HepG2 (cell line): ENCODE data around the gene ATG4D. TPM values are rescaled to one million over a fixed set of nuclear protein-coding genes. Genes with fewer than 3 reads are reported as not detected.

ENCODE experiments used
- AHR ChIP-seq: IDR thresholded peaks from 2 replicates; pipeline ENCODE4 v1.6.1; 2018; ENCODE audit warnings: missing genetic modification reagents, missing compliant biosample characterization
- ARID5B ChIP-seq: IDR thresholded peaks from 2 replicates; pipeline ENCODE4 v1.4.0; 2020; ENCODE audit warnings: mild to moderate bottlenecking, missing genetic modification reagents
- ATRX ChIP-seq: sonication (generic); formaldehyde crosslinking; IDR thresholded peaks from 2 replicates; pipeline ENCODE4 v1.4.0; 2020; ENCODE audit warnings: missing genetic modification reagents, borderline replicate concordance
- BHLHE40 ChIP-seq: IDR thresholded peaks from 2 replicates; pipeline ENCODE4 v1.6.1; 2011; ENCODE audit warnings: low read length, improper control_type of control experiment
- CCDC6 ChIP-seq: sonication (generic); formaldehyde crosslinking; IDR thresholded peaks from 2 replicates; pipeline ENCODE4 v1.8.1; 2022; ENCODE audit warnings: mild to moderate bottlenecking, missing genetic modification reagents, moderate library complexity
- HMGXB4 ChIP-seq, 2 experiments: sonication (generic) in 1 of 2; formaldehyde crosslinking in 1 of 2; IDR thresholded peaks; 2 replicates each; pipeline versions ENCODE4 v1.4.0 to v1.6.1; 2018 to 2020; ENCODE audit warnings: missing genetic modification reagents in 2 of 2, borderline replicate concordance in 1 of 2, low read depth in 1 of 2, mild to moderate bottlenecking in 1 of 2, missing biosample characterization in 1 of 2
- IRF1 ChIP-seq: sonication (generic); formaldehyde crosslinking; IDR thresholded peaks from 2 replicates; pipeline ENCODE4 v1.4.0; 2020; ENCODE audit warnings: low read depth, mild to moderate bottlenecking, missing genetic modification reagents
- MXD1 ChIP-seq: sonication (generic); formaldehyde crosslinking; IDR thresholded peaks from 2 replicates; pipeline ENCODE4 v1.4.0; 2020; ENCODE audit warnings: mild to moderate bottlenecking, missing genetic modification reagents
- MXI1 ChIP-seq: IDR thresholded peaks from 3 replicates; pipeline ENCODE4 v1.6.1; 2012; ENCODE audit warnings: low read depth, low read length, inconsistent platforms, borderline replicate concordance
- MYC ChIP-seq: sonication (generic); formaldehyde crosslinking; IDR thresholded peaks from 2 replicates; pipeline ENCODE4 v1.9.0; 2021; ENCODE audit warnings: missing genetic modification reagents, borderline replicate concordance
- NKX3-1 ChIP-seq: sonication (generic); formaldehyde crosslinking; IDR thresholded peaks from 2 replicates; pipeline ENCODE4 v1.5.0; 2020; ENCODE audit warnings: missing genetic modification reagents
- RNF2 ChIP-seq: fragments of 450-650 bp; conservative IDR thresholded peaks from 2 replicates; pipeline ENCODE4 v1.6.1; 2016; ENCODE audit warnings: low read depth
- TOPORS ChIP-seq: sonication (generic); formaldehyde crosslinking; IDR thresholded peaks from 2 replicates; pipeline ENCODE4 v1.8.0; 2023; ENCODE audit warnings: mild to moderate bottlenecking, missing genetic modification reagents
- XBP1 ChIP-seq: sonication (generic); formaldehyde crosslinking; IDR thresholded peaks from 2 replicates; pipeline ENCODE4 v1.5.0; 2020; ENCODE audit warnings: missing genetic modification reagents
- ZNF281 ChIP-seq: sonication (generic); formaldehyde crosslinking; IDR thresholded peaks from 2 replicates; pipeline ENCODE4 v1.4.0; 2020; ENCODE audit warnings: missing genetic modification reagents, borderline replicate concordance
- ZNF331 ChIP-seq: sonication (generic); formaldehyde crosslinking; IDR thresholded peaks from 2 replicates; pipeline ENCODE4 v1.4.0; 2020; ENCODE audit warnings: missing genetic modification reagents
- ZNF510 ChIP-seq: sonication (generic); formaldehyde crosslinking; IDR thresholded peaks from 2 replicates; pipeline ENCODE4 v1.4.0; 2020; ENCODE audit warnings: low read depth, mild to moderate bottlenecking, missing genetic modification reagents
- ZNF570 ChIP-seq: sonication (generic); formaldehyde crosslinking; IDR thresholded peaks from 2 replicates; pipeline ENCODE4 v1.4.0; 2020; ENCODE audit warnings: mild to moderate bottlenecking, missing genetic modification reagents, borderline replicate concordance
- polyA plus RNA-seq, 8 experiments: library from polyadenylated mRNA; depleted of rRNA in 3 of 8; stranded (reverse) in 7 of 8; unstranded in 1 of 8; fragments of >200 nt; fragmentation: Illumina TruSeq in 4 of 8; extraction: Trizol in 4 of 8; gene quantifications; 2 replicates each; pipeline versions ENCODE4 v1.2.1 to v1.2.3, GENCODE V29; 2011 to 2016; ENCODE audit warnings: low read depth in 4 of 8, missing spikeins in 1 of 8, mixed read lengths in 1 of 8; ENCODE audit not compliant: insufficient read depth in 1 of 8
- total RNA-seq, 5 experiments: library from RNA; depleted of rRNA; stranded (reverse); fragments of >200 nt; fragmentation: Illumina TruSeq; extraction: Trizol; gene quantifications; 2 replicates each; pipeline ENCODE4 v1.2.3, GENCODE V29; 2016; ENCODE audit warnings: low read depth in 1 of 5

ATG4D gene
- total and polyA plus RNA-seq, 2 of the 13 experiments (the other 11 are each of a cell fraction or from before 2014, with no cell fraction given) = 17.8 to 19.0 TPM

GRCh38 chr19:10580979-10581631 is 37.4 kb downstream of the ATG4D start (continued):
- TF ChIP-seq ARID5B = no peak
- TF ChIP-seq BHLHE40 = no peak
- TF ChIP-seq CCDC6 (CRISPR knock-in tag) = 0 out of 2 replicates have a peak, but pooled peaks have one; percentile 27
- TF ChIP-seq ZNF570 (CRISPR knock-in tag) = no peak
- TF ChIP-seq IRF1 (CRISPR knock-in tag) = no peak
- peak; percentile 56; the same call in 1 of the 2 replicates for TF ChIP-seq MYC (CRISPR knock-in tag)
- no peak for TF ChIP-seq ZNF281 (CRISPR knock-in tag)
- no peak for TF ChIP-seq AHR (CRISPR knock-in tag)
- TF ChIP-seq ATRX = no peak
- TF ChIP-seq NKX3-1 (CRISPR knock-in tag) = no peak
- TF ChIP-seq MXI1 = peak; percentile 83; the same call in 1 of the 3 replicates
- no peak for TF ChIP-seq ZNF331 (CRISPR knock-in tag)
- no peak for TF ChIP-seq XBP1 (CRISPR knock-in tag)
- TF ChIP-seq HMGXB4 (CRISPR knock-in tag; IDR thresholded peaks at IDR 0.05; ENCODE audit: borderline replicate concordance in 1 of 2, low read depth in 1 of 2) = peak; percentile 62 to 79; a peak in 2 of 4 replicates
- TF ChIP-seq ZNF510 = no peak
- 0 out of 2 replicates have a peak, but pooled peaks have one; percentile 32 for TF ChIP-seq TOPORS (CRISPR knock-in tag)
- no peak for TF ChIP-seq MXD1
- TF ChIP-seq RNF2 = no peak
